Progenitor cell of endocrine pancreas (in vitro differentiated cells): ENCODE measurements around the gene MAGEB6. TPM values are rescaled to one million over a fixed set of nuclear protein-coding genes. Genes with fewer than 3 reads are reported as not detected.

Experiments
- DNase-seq: peaks from one replicate; pipeline ENCODE4 v3.0.0; 2021; ENCODE audit warnings: low spot score; ENCODE audit not compliant: unreplicated experiment
- H3K27ac Mint-ChIP-seq: 2 replicates; pipeline ENCODE4 v1.8.0; 2021; ENCODE audit warnings: mild to moderate bottlenecking, moderate library complexity, mixed read lengths
- H3K27me3 Mint-ChIP-seq: 2 replicates; pipeline ENCODE4 v1.8.0; 2021; ENCODE audit warnings: mixed read lengths
- H3K36me3 Mint-ChIP-seq: 2 replicates; pipeline ENCODE4 v1.8.0; 2022; ENCODE audit warnings: mixed read lengths; ENCODE audit not compliant: insufficient read depth
- H3K4me1 Mint-ChIP-seq: 2 replicates; pipeline ENCODE4 v1.8.0; 2021; ENCODE audit warnings: low read depth, mixed read lengths
- H3K4me3 Mint-ChIP-seq: 2 replicates; pipeline ENCODE4 v1.8.0; 2021; ENCODE audit warnings: low read depth, mild to moderate bottlenecking, moderate library complexity, mixed read lengths
- H3K9me3 Mint-ChIP-seq: 2 replicates; pipeline ENCODE4 v1.8.0; 2021; ENCODE audit warnings: low read depth, mixed read lengths
- total RNA-seq: library from RNA; stranded (reverse); gene quantifications from 2 replicates; pipeline ENCODE4 v1.2.1, GENCODE V29; 2021
- TF ChIP-seq, protein P1 (sequence below): fragments of 200-600 bp; sonication (generic); IDR thresholded peaks from one replicate; pipeline ENCODE4 v1.5.0; 2021; ENCODE audit warnings: antibody characterized with exemption, mild to moderate bottlenecking; ENCODE audit not compliant: unreplicated experiment

Gene MAGEB6
- total RNA-seq, 1 donor from 2014 or later = not detected

DNA sequence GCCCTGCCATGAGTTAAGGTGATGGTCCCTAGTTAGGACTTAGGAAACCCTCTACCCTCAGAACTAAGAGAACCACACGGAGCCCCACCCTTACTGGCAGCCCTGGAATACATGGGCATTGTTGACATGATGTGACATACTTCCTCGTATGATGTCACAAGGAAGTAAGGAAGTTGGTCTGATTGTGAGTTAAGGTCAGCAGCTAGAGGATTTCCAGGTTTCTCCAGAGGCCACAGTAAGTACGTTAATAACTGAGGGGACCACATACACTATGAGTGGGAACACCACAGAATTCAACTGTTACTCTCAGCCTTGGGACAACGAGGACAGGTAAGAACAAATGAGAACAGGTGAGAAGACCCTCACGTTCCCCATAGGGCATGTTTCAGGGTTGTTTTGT lies 23.6 kb downstream of the MAGEB6 start, which contains the start of gene MAGEB5:
Gene MAGEB5, plus strand, starts transcription at position 301 of the 400 bp plus-strand sequence. CDS start 1,133 bp downstream, outside the sequence.
- Mint-ChIP-seq H3K9me3 (peaks cover 34% of the 10 kb centered on the region), H3K4me1 (no peaks in the 10 kb centered on the region), H3K27me3 (no peaks in the 10 kb centered on the region), H3K27ac (no peak within 1 kb of the TSS), H3K36me3 (no peaks in the 10 kb centered on the region), H3K4me3 (no peak within 1 kb of the TSS)
- DNase-seq = no peak
- TF ChIP-seq, protein P1, sequence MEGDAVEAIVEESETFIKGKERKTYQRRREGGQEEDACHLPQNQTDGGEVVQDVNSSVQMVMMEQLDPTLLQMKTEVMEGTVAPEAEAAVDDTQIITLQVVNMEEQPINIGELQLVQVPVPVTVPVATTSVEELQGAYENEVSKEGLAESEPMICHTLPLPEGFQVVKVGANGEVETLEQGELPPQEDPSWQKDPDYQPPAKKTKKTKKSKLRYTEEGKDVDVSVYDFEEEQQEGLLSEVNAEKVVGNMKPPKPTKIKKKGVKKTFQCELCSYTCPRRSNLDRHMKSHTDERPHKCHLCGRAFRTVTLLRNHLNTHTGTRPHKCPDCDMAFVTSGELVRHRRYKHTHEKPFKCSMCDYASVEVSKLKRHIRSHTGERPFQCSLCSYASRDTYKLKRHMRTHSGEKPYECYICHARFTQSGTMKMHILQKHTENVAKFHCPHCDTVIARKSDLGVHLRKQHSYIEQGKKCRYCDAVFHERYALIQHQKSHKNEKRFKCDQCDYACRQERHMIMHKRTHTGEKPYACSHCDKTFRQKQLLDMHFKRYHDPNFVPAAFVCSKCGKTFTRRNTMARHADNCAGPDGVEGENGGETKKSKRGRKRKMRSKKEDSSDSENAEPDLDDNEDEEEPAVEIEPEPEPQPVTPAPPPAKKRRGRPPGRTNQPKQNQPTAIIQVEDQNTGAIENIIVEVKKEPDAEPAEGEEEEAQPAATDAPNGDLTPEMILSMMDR = no peak

DNA sequence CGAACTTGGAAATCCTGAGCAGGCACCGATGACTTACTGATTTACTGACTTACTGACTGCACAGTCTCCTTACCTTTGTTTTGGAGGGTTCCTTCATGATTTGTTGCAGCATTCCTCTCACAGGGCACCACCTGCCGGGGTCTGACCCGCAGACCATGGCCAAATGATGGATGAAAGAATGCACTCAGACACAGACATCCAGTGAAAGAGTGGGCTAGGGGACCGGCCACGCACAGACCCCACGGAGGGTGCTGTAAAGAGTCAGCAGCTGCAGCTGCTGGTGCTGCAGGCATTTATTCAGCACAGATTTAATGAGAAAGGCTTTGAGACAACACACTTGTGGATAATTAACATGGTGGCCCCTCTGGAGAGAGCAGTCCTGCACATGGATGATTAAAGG lies 27.1 kb downstream of the MAGEB6 start:
- no peak for DNase-seq

DNA sequence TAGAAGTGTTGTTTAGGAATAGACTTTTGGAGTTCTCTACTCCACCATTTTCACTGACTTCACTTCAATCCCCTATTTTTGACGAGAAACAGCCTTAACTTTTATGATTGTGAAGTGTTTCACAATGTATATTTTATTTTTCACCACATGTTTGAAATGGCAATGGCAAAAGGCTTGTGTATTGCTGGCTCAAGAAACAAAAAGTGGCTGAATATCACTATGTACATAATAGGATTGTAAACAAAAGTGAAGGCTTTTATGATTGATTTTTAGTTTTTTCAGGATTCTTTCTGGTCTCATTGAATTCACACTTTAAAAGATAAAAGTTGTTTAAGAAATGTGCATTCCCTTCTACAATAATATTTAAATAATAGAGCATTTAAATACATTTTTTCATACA lies 41.9 kb downstream of the MAGEB6 start:
- no peak for DNase-seq
- H3K4me3 Mint-ChIP-seq = no peak overlapping the region
- H3K27me3 Mint-ChIP-seq = no peaks in the 10 kb centered on the region
- H3K9me3 Mint-ChIP-seq = peaks cover 43% of the 10 kb centered on the region
- TF ChIP-seq, protein P1 = no peak
- no peak overlapping the region for H3K27ac Mint-ChIP-seq
- no peaks in the 10 kb centered on the region for H3K36me3 Mint-ChIP-seq
- H3K4me1 Mint-ChIP-seq = peaks cover 5% of the 10 kb centered on the region

More for the DNA sequence above, 27.1 kb downstream of the MAGEB6 start:
- H3K36me3 Mint-ChIP-seq = no peaks in the 10 kb centered on the region
- TF ChIP-seq, protein P1 = no peak
- no peaks in the 10 kb centered on the region for H3K4me1 Mint-ChIP-seq
- H3K9me3 Mint-ChIP-seq = peaks cover 43% of the 10 kb centered on the region
- H3K27ac Mint-ChIP-seq = no peak overlapping the region
- no peak overlapping the region for H3K4me3 Mint-ChIP-seq
- no peaks in the 10 kb centered on the region for H3K27me3 Mint-ChIP-seq

Other genes with a start within 250 kb of the MAGEB6 start
- gene MAGEB18, start 54.1 kb upstream of the MAGEB6 start, total RNA-seq = not detected in 2 replicates
- gene MAGEB6B, start 31.8 kb upstream of the MAGEB6 start, total RNA-seq = not detected in 2 replicates
- not detected in 2 replicates for gene MAGEB5, start 23.7 kb downstream of the MAGEB6 start, total RNA-seq